ENCODE results near the gene BTG2.

Gene BTG2

DNA sequence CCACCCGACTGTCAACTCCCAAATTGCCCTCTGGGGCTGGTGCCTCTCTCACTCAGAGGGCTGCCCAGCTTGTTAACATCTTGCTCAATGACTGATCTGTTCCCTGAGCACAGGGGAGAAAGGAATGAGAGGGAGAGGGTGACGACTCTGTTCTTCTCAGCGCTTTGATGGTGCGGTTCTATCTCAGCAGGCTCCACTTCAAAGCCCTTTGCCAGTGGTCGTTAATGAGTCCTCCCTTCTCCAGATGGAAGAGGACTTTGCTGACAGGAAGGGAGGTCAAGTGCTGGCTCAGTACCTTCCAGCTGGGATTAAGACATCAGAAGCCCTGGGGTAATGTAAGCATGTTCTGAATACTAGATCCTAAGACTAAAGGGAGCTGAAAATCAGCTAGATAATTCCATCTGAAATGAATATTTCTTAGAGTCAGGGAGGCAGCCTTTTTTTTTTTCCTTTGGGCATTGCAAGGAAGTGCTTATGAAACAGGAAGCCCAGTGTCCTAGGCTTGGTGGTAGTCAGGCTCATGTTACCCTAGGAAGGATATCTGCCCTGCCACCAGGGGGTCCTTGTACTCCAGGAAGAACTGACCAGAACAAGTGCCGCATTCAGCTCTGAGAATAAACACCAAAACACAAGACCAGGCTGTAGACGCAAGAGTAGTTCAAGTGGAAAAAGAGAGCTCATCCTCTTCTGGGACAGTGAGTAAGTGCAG is 40.9 kb downstream of the BTG2 start:
- DNase-seq, result no peak

DNA sequence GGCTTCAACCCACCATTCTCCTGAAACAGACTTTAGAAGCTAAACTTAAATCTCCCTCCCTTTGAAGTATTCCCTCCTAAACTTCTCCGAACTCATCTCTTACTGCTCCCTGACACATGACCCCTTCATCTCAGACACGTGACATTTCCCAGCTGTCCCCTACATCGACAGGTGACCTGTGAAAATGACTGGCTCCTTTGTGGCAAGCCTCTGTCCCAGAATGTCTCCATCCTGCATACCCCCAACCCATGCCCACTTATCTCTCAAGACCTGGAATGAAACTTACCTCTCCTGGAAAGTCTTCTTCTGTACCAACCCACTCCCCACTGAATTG is 41.4 kb downstream of the BTG2 start:
- no peak for DNase-seq

DNA sequence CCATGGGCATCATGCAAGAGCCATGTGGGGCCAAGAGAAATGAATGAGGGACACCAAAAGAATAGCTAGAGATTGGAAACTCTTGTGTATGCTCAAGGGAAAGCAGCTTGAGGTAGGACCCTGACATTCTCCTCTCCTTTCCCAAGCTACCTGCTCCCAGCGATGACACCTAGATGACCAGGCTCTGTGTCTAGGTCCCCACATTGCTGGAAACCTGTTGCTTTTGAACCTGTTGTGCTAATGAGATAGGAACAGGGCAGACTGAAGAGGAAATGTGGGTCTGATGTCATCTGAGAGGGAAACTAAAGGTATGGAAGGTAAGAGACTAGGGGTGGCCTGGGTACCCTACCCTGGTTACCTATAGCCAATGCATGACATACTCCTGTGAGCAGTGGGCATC is 43.8 kb downstream of the BTG2 start:
- DNase-seq, result no peak

DNA sequence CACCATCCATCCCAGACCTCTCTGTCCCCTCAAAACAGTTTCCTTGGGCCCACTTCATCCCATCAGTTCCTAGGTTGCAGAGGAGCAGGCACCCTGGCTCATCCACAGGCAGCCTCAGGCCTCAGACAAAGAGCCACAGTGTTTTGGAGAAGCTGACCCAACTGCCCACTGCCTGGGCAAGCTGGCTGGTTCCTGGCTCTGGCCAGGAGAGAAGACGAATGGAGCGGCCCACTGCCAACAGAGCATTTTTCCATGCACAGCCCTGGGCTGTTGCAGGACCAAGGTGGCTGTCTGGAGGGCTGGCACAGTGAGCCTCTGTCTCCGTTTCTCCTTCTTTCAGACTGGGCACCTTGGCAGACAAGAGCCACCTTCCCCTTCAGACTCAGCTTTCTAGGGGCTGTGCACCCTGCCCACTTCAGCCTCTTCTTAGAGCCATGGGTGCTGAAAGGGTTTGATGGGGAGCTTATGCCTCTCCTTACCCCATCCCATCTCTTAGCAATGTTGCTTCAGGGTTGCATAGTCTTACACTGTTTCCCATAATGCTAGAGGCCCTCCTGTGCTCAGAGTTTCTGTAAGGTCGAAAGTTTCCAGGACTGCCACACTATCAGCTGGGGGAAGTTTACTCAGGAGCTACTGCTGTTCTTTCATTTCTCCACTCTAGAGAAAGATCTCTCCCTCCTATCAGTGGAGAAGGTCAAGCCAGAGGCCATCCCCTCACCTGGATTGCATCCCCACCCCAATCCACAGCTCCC is 44.6 kb downstream of the BTG2 start:
- DNase-seq, result no peak

DNA sequence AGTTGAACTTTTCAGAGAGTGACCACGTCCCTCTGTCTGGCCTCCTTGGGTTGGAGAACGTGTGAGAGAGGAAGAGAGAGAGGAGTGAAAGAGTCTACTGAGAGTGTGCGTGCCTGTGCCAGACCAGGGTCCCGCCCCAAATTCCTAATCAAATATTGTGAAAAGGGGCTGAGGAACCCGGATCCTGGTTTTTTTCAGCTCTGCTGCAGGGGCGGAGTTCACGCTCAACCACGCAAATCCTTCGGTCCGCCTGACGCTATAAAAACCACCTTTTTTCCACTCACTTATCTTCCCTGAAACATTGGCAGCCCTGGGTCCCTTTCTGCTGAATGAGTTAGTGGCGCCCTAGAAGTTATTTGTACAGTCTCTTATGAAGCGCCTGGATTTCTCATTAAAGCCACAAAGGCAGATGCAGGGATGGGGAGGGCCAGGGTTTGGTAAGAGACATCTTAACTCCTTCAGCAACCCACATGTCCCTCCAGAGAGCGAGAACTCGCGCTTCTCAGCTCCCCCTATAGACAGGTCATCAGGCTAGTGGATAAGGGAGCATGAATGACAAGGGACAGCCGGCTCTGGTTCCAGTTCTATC is 45.8 kb downstream of the BTG2 start, which contains the start of gene FMOD:
Gene FMOD, minus strand, starts transcription at position 86 of the 589 bp plus-strand sequence. CDS start 2,852 bp downstream, outside the sequence.
- DNase-seq, result no peak

DNA sequence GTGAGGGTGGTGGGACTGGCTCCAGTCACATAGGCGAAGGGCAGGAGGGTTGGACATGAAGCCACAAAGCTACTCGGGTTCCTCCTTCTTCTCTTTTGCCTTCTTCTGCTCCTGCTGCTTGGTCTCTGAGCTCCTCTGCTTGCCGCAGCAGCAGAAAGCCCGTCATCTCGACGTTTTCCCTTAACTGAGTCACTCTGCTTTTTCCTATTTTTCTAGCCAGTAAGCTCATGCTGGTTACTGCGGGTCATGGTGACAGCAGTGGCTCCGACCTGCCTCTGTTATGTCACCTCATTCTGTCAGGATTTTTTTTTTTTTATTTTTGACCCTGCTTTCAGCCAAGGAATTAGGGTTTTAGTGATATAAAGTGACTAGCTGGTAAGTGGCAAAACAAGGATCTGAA is 48.2 kb downstream of the BTG2 start:
- DNase-seq, result no peak

DNA sequence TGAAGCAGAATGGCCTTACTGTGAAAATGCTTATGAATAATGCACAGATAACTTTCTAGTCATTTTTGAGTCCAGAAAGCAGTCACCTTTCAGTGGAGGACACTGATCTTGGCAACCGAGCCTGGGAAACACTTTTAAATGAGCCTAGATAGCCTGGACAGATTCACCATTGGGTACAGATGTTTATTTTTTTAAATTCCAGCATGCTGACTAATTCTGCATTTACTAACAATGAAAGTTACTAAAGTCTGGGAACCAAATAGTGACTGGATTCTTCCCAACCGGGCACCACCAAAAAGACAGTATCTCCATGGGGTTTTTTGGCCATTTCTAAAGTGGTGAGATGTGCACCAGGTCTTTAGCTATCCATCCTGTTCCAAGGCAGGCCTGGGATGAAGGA is 48.9 kb downstream of the BTG2 start:
- DNase-seq, result no peak

DNA sequence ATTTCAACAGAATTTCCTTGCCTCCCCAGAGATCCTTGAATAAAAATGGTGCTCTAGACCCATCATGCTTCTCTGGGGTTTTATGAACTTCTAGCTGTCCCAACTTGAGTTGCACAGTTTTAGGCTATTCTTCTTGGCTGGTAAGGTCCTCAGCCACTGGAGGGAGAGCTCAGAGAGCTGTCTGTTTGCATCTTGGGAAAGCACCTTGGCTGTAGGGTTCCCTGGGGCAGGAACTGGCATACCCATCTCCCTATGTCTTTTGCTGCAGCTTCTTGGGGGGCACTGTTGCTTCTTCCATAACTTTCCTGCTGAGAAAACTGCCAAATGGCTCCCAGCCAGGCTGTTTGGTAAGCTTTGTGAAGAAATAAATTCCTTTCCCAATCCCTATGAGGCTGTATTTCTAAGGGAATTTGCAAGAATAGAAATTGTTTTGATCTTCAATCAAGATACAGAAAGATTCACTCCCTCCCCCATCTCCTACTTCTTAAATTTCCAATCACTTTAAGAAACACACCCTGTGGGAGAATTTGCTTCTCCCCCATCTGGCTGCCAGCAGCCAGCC is 53.8 kb downstream of the BTG2 start:
- no peak for DNase-seq
